Epithelial cell of proximal tubule (primary cell): ENCODE measurements around the gene EGFL8. TPM values are rescaled to one million over a fixed set of nuclear protein-coding genes. Genes with fewer than 3 reads are reported as not detected.
"Not testable (repeated sequence)": the region's sequence is repeated elsewhere in the genome, so short reads cannot be mapped to it uniquely, and the experiment has no call there.

Experiments used
- DNase-seq: peaks from one replicate; pipeline ENCODE4 v3.0.0-alpha.2; 2011; ENCODE audit warnings: low read depth
- H3K4me3 ChIP-seq: 2 replicates; pipeline ENCODE4 v1.5.1; 2011; ENCODE audit warnings: low read depth, mild to moderate bottlenecking, low read length
- CTCF ChIP-seq: conservative IDR thresholded peaks from 2 replicates; pipeline ENCODE4 v1.5.1; 2012; ENCODE audit warnings: low read depth, mild to moderate bottlenecking, low read length
- total RNA-seq: library from RNA; depleted of rRNA; stranded (reverse); fragments of >200 nt; gene quantifications from 2 replicates; pipeline ENCODE4 v1.2.3, GENCODE V29; 2015

The EGFL8 gene
- total RNA-seq, 1 donor from 2014 or later: 6.5 TPM

DNA sequence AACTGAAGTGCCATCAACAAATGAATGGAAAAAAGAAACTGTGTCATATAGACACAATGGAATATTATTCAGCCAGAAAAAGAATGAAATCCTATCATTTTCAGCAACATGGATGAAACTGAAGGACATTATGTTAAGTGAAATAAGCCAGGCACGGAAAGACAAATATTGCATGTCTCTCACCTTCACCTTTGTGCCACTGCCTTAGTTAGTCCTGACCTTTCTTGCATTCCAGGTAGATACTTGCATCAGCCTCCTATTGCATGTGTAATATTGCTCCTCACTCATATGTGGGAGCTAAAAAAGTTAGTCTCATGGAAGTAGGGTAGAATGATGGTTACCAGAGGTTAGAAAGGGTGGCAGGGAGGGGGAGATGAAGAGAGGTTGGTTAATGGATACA is 44.6 kb downstream of the EGFL8 start:
- TF ChIP-seq CTCF: no peak

DNA sequence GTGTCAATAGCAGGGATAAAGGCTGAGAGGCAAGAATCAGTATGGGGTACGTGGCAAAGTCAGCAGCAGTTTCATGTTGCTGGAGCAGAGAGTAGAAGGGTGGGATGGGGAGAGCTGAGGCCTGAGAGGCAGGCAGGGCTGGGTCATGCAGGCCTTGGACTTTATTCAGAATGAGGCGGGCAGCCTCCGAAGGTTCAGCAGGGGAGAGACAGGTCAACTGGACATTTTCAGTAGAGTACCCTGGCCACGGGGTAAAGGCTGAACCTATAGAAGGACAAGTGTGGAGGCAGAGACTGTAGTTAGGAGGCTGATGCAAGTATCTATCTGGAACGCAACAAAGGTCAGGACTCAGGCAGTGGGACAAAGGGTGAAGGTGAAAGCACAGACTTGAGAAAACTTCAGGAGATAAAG is 45.8 kb downstream of the EGFL8 start:
- no peak for DNase-seq
- H3K4me3 ChIP-seq: no peak overlapping the region
- TF ChIP-seq CTCF: no peak

More for the DNA sequence above, 44.6 kb downstream of the EGFL8 start:
- H3K4me3 ChIP-seq: no peak overlapping the region
- no peak for DNase-seq

- not testable (repeated sequence) for DNase-seq, H3K4me3 ChIP-seq
These were observed 47.0 kb downstream of the EGFL8 start for GRCh38 chr6:32211432-32211831.

DNA sequence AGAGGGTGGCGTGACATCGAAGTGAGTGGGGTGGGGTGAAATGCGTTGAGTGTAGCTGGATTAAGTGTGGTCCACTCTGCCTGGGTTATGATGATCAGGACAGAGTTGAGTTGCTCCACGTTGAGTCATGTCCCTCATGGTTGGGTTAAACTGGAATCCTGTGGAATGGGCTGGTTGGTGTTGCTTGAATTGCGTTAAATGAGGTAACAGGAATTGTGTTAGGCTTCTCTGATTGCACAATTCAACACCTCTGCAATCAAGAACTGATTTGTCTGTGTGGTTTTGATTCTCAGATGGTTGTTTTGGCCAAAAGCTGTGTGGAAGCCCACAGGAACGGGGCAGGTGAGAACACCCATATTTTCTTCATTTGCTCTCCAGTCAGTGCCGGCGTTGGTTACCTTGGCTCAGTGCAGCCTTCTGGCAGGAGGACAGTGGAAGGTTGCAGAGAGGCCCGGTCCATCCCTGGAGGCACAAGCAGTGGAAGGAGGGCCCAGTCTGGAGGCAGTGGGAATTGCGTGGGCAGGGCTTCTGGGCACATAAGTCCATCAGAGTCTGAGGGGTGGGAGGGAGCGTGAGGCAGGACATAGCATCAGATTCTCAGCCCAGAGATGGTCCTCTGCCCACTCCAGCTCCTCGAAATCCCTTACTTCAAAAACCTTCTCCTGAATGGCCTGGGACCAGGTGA is 47.8 kb downstream of the EGFL8 start:
- no peak for DNase-seq
- TF ChIP-seq CTCF: no peak
- H3K4me3 ChIP-seq: no peak overlapping the region

DNA sequence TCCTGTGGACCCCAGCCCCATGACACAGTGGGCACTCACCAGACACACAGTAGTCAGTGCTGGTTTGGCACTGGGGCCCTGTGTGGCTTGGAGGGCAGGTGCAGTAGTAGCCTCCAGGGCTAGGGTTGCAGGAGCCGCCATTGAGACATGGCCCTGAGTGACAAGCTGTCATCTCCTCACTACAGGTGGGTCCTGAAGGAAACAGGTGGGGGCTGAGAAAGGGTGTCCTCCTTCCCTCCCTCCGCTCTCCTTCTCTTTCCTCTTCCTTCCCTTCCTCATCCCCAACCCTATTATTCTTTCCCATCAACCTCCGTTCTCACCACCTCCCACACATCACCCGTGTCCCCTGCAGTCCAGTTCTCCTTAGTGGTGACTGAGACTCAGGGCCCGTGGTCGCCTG is 49.3 kb downstream of the EGFL8 start:
- H3K4me3 ChIP-seq: no peak overlapping the region
- no peak for TF ChIP-seq CTCF
- DNase-seq: no peak

DNA sequence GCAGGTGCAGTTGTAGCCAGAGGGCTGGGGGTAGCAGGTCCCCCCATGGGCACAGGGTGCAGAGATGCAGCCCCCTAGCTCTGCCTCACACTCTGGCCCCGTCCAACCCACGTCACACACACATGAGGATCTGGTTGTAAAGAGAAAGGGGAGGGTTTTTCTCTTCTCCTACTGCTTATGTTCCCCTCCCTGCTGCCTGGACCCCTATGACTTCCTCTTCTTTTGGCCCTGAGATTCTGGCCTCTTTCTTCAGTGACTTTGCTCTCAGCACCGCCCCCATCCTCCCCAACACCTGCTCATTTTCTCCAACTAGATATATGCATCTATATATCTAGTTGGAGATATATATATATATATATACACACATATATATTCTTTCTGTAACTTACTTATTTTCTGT is 49.7 kb downstream of the EGFL8 start:
- no peak for TF ChIP-seq CTCF

GRCh38 chr6:32215617-32216016 is 51.2 kb downstream of the EGFL8 start:
- no peak overlapping the region for H3K4me3 ChIP-seq
- DNase-seq: no peak
- TF ChIP-seq CTCF: no peak

More for the DNA sequence above, 49.7 kb downstream of the EGFL8 start:
- no peak for DNase-seq
- H3K4me3 ChIP-seq: no peak overlapping the region
